GM12878 (cell line): Measurements from ENCODE around the gene LHFPL2. TPM values are rescaled to one million over a fixed set of nuclear protein-coding genes. Genes with fewer than 3 reads are reported as not detected.
A peak's percentile ranks its signal among the peaks of the same experiment; 100 is the strongest.

Source experiments
- BMI1 ChIP-seq: fragments of 450-650 bp; IDR thresholded peaks from 2 replicates; pipeline ENCODE4 v1.6.1; 2016; ENCODE audit warnings: mild to moderate bottlenecking, moderate library complexity, borderline replicate concordance
- KDM1A ChIP-seq: fragments of 200-600 bp; sonication (generic); IDR thresholded peaks from 2 replicates; pipeline ENCODE4 v1.6.1; 2016; ENCODE audit warnings: borderline replicate concordance
- NBN ChIP-seq: fragments of 450-650 bp; IDR thresholded peaks from 2 replicates; pipeline ENCODE4 v1.6.1; 2016
- RB1 ChIP-seq: fragments of 450-650 bp; formaldehyde crosslinking; IDR thresholded peaks from 2 replicates; pipeline ENCODE4 v1.6.1; 2017; ENCODE audit warnings: mild to moderate bottlenecking, borderline replicate concordance
- SIN3A ChIP-seq: IDR thresholded peaks from 2 replicates; pipeline ENCODE4 v1.6.1; 2012; ENCODE audit warnings: low read depth, low read length, improper control_type of control experiment
- SKIL ChIP-seq: fragments of 450-650 bp; IDR thresholded peaks from 2 replicates; pipeline ENCODE4 v1.6.1; 2017; ENCODE audit warnings: mild to moderate bottlenecking, low read depth, inconsistent platforms; ENCODE audit not compliant: poor library complexity, severe bottlenecking
- TCF7 ChIP-seq: IDR thresholded peaks from 2 replicates; pipeline ENCODE4 v1.6.1; 2014; ENCODE audit warnings: antibody characterized with exemption, borderline replicate concordance
- USF1 ChIP-seq: IDR thresholded peaks from 2 replicates; pipeline ENCODE4 v1.6.1; 2011; ENCODE audit warnings: borderline replicate concordance, low read depth, mild to moderate bottlenecking, moderate library complexity, mixed read lengths, low read length; ENCODE audit not compliant: insufficient read depth; ENCODE audit errors: extremely low read length
- USF2 ChIP-seq: IDR thresholded peaks from 2 replicates; pipeline ENCODE4 v1.6.1; 2011; ENCODE audit warnings: low read depth, low read length, improper control_type of control experiment, borderline replicate concordance
- YY1 ChIP-seq: IDR thresholded peaks from 2 replicates; pipeline ENCODE4 v1.6.1; 2011; ENCODE audit warnings: low read depth, mild to moderate bottlenecking, low read length
- polyA plus RNA-seq, 11 experiments: library from polyadenylated mRNA; depleted of rRNA in 4 of 11; unstranded in 6 of 11; stranded (reverse) in 5 of 11; fragments of >200 nt; fragmentation: Nextera tagmentation in 4 of 11; fragmentation: Illumina TruSeq in 1 of 11; extraction: Ambion mirVana in 4 of 11; extraction: Trizol in 1 of 11; gene quantifications; 1 replicate in 1 of 11; 2 replicates in 10 of 11; pipeline versions ENCODE4 v1.2.1 to v1.2.3, GENCODE V29; 2011 to 2016; ENCODE audit warnings: inconsistent platforms in 2 of 11, missing spikeins in 2 of 11, low read depth in 1 of 11
- total RNA-seq, 4 experiments: library from RNA; depleted of rRNA in 3 of 4; stranded (reverse); fragments of >200 nt in 3 of 4; fragmentation: Illumina TruSeq in 1 of 4; extraction: Trizol in 1 of 4; gene quantifications; 2 replicates each; pipeline versions ENCODE4 v1.2.1 to v1.2.3, GENCODE V29; 2013 to 2021
- TF ChIP-seq, protein P1 (sequence below): fragments of 450-650 bp; IDR thresholded peaks from 2 replicates; pipeline ENCODE4 v1.6.1; 2017; ENCODE audit warnings: low read depth, mild to moderate bottlenecking, moderate library complexity
- TF ChIP-seq, protein P2 (sequence below): fragments of 450-650 bp; IDR thresholded peaks from 2 replicates; pipeline ENCODE4 v1.6.1; 2014; ENCODE audit warnings: mild to moderate bottlenecking

LHFPL2 gene
- total and polyA plus RNA-seq, 10 of the 15 experiments (the other 5 are each of a cell fraction or from before 2014, with no cell fraction given), result 4.1 to 21.8 (median 12.5) TPM

DNA sequence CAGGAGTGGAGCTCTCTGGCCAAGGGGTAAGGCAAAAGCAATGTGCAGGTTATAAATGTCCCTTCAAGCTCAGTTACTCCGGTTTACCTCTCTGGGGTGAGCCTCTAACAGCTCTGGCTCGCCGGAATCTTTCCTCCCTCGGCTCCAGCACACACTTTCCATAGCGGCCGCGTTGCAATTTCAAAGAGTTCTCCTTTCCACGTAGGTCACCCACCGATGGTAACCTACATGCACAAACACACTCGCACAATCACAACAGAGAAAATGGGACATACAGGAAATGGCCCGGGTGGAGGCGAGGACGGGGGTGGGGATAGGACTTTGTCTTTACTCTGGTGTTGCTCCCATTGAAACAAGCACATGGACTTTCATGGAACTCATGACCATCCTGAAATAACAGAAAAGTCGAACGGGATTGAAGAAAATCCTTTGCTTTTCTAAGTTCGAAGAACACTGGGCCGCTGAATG, 1.2 kb downstream of the LHFPL2 start (continued):
- peak; percentile 35 for TF ChIP-seq SKIL
- no peak for TF ChIP-seq USF2
- no peak for TF ChIP-seq YY1
- TF ChIP-seq TCF7, result no peak
- 0 out of 2 replicates have a peak, but pooled peaks have one; percentile 14 for TF ChIP-seq NBN
- TF ChIP-seq, protein P1, sequence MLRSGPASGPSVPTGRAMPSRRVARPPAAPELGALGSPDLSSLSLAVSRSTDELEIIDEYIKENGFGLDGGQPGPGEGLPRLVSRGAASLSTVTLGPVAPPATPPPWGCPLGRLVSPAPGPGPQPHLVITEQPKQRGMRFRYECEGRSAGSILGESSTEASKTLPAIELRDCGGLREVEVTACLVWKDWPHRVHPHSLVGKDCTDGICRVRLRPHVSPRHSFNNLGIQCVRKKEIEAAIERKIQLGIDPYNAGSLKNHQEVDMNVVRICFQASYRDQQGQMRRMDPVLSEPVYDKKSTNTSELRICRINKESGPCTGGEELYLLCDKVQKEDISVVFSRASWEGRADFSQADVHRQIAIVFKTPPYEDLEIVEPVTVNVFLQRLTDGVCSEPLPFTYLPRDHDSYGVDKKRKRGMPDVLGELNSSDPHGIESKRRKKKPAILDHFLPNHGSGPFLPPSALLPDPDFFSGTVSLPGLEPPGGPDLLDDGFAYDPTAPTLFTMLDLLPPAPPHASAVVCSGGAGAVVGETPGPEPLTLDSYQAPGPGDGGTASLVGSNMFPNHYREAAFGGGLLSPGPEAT, result 0 out of 2 replicates have a peak, but pooled peaks have one; percentile 25
- no peak for TF ChIP-seq SIN3A
- no peak for TF ChIP-seq USF1
- no peak for TF ChIP-seq RB1
- TF ChIP-seq BMI1, result no peak
- no peak for TF ChIP-seq KDM1A
- TF ChIP-seq, protein P2, sequence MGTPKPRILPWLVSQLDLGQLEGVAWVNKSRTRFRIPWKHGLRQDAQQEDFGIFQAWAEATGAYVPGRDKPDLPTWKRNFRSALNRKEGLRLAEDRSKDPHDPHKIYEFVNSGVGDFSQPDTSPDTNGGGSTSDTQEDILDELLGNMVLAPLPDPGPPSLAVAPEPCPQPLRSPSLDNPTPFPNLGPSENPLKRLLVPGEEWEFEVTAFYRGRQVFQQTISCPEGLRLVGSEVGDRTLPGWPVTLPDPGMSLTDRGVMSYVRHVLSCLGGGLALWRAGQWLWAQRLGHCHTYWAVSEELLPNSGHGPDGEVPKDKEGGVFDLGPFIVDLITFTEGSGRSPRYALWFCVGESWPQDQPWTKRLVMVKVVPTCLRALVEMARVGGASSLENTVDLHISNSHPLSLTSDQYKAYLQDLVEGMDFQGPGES, result no peak
